ENCODE results near the gene SOD2. TPM values are rescaled to one million over a fixed set of nuclear protein-coding genes. Genes with fewer than 3 reads are reported as not detected.

The SOD2 gene
- total and polyA plus RNA-seq, 9 of the 15 experiments (the other 6 are each of a cell fraction or from before 2014, with no cell fraction given) = 39.8 to 140 (median 95.8) TPM

DNA sequence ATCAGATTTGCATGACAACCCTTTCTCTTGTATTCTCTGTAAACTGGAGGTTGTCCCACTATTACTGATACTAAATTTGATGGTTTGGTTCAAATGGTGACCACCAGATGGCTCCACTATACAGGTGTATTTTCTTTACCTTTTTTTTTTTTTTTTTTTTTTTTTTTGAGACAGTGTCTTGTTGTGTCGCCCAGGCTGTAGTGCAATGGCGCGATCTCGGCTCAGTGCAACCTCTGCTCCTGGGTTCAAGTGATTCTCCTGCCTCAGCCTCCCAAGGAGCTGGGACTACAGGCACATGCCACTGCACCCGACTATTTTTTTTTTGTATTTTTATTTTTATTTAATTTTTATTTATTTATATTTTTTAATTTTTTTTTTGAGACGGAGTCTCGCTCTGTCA, 27.7 kb upstream of the SOD2 start (continued):
- no peak for TF ChIP-seq ARHGAP35 (IDR thresholded peaks at IDR 0.05; ENCODE audit: partially characterized antibody)
- no peak for TF ChIP-seq HLTF (IDR thresholded peaks at IDR 0.05)
- TF ChIP-seq ATF7 (IDR thresholded peaks at IDR 0.05) = no peak
- TF ChIP-seq, protein P1, sequence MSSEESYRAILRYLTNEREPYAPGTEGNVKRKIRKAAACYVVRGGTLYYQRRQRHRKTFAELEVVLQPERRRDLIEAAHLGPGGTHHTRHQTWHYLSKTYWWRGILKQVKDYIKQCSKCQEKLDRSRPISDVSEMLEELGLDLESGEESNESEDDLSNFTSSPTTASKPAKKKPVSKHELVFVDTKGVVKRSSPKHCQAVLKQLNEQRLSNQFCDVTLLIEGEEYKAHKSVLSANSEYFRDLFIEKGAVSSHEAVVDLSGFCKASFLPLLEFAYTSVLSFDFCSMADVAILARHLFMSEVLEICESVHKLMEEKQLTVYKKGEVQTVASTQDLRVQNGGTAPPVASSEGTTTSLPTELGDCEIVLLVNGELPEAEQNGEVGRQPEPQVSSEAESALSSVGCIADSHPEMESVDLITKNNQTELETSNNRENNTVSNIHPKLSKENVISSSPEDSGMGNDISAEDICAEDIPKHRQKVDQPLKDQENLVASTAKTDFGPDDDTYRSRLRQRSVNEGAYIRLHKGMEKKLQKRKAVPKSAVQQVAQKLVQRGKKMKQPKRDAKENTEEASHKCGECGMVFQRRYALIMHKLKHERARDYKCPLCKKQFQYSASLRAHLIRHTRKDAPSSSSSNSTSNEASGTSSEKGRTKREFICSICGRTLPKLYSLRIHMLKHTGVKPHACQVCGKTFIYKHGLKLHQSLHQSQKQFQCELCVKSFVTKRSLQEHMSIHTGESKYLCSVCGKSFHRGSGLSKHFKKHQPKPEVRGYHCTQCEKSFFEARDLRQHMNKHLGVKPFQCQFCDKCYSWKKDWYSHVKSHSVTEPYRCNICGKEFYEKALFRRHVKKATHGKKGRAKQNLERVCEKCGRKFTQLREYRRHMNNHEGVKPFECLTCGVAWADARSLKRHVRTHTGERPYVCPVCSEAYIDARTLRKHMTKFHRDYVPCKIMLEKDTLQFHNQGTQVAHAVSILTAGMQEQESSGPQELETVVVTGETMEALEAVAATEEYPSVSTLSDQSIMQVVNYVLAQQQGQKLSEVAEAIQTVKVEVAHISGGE (CRISPR knock-in tag; IDR thresholded peaks at IDR 0.05) = no peak
- TF ChIP-seq, protein P2, sequence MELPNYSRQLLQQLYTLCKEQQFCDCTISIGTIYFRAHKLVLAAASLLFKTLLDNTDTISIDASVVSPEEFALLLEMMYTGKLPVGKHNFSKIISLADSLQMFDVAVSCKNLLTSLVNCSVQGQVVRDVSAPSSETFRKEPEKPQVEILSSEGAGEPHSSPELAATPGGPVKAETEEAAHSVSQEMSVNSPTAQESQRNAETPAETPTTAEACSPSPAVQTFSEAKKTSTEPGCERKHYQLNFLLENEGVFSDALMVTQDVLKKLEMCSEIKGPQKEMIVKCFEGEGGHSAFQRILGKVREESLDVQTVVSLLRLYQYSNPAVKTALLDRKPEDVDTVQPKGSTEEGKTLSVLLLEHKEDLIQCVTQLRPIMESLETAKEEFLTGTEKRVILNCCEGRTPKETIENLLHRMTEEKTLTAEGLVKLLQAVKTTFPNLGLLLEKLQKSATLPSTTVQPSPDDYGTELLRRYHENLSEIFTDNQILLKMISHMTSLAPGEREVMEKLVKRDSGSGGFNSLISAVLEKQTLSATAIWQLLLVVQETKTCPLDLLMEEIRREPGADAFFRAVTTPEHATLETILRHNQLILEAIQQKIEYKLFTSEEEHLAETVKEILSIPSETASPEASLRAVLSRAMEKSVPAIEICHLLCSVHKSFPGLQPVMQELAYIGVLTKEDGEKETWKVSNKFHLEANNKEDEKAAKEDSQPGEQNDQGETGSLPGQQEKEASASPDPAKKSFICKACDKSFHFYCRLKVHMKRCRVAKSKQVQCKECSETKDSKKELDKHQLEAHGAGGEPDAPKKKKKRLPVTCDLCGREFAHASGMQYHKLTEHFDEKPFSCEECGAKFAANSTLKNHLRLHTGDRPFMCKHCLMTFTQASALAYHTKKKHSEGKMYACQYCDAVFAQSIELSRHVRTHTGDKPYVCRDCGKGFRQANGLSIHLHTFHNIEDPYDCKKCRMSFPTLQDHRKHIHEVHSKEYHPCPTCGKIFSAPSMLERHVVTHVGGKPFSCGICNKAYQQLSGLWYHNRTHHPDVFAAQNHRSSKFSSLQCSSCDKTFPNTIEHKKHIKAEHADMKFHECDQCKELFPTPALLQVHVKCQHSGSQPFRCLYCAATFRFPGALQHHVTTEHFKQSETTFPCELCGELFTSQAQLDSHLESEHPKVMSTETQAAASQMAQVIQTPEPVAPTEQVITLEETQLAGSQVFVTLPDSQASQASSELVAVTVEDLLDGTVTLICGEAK (IDR thresholded peaks at IDR 0.05) = peak; percentile 59
- TF ChIP-seq, protein P2 (CRISPR knock-in tag; IDR thresholded peaks at IDR 0.05) = no peak
- TF ChIP-seq CTCF (IDR thresholded peaks at IDR 0.05 in 2 of 3, conservative IDR thresholded peaks at IDR 0.05 in 1 of 3; ENCODE audit: insufficient read depth in 2 of 3, low read depth in 1 of 3, low read length in 3 of 3) = peak; percentile 21 to 59 (median 41); a peak in 4 of 6 replicates
- TF ChIP-seq TGIF2 (CRISPR knock-in tag; IDR thresholded peaks at IDR 0.05) = no peak
- TF ChIP-seq STAT5A (IDR thresholded peaks at IDR 0.05; ENCODE audit: borderline replicate concordance, low read length) = no peak
- TF ChIP-seq RAD21 (CRISPR knock-in tag; conservative IDR thresholded peaks at IDR 0.05 in 1 of 2, IDR thresholded peaks at IDR 0.05 in 1 of 2) = peak; percentile 17 to 18; a peak in 1 of 4 replicates
